OCI-LY7 (cell line): Measurements from ENCODE around the gene AGR2.

Experiments used
- EZH2phosphoT487 ChIP-seq: fragments of 200-600 bp; sonication (generic); IDR thresholded peaks from 2 replicates; pipeline ENCODE4 v1.6.1; 2018; ENCODE audit warnings: low read depth, borderline replicate concordance, mild to moderate bottlenecking, mixed run types, antibody characterized with exemption, low read length, moderate library complexity, mixed read lengths
- TF ChIP-seq, protein P1 (sequence below): fragments of 200-600 bp; sonication (generic); conservative IDR thresholded peaks from 2 replicates; pipeline ENCODE4 v1.5.1; 2014; ENCODE audit warnings: mild to moderate bottlenecking, antibody characterized with exemption, low read length, moderate library complexity, mixed read lengths

GRCh38 chr7:16778476-16778875, 26.3 kb downstream of the AGR2 start:
- TF ChIP-seq, protein P1, sequence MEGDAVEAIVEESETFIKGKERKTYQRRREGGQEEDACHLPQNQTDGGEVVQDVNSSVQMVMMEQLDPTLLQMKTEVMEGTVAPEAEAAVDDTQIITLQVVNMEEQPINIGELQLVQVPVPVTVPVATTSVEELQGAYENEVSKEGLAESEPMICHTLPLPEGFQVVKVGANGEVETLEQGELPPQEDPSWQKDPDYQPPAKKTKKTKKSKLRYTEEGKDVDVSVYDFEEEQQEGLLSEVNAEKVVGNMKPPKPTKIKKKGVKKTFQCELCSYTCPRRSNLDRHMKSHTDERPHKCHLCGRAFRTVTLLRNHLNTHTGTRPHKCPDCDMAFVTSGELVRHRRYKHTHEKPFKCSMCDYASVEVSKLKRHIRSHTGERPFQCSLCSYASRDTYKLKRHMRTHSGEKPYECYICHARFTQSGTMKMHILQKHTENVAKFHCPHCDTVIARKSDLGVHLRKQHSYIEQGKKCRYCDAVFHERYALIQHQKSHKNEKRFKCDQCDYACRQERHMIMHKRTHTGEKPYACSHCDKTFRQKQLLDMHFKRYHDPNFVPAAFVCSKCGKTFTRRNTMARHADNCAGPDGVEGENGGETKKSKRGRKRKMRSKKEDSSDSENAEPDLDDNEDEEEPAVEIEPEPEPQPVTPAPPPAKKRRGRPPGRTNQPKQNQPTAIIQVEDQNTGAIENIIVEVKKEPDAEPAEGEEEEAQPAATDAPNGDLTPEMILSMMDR: no peak
- TF ChIP-seq EZH2phosphoT487: no peak
